ENCODE data around the gene PTGES. TPM values are rescaled to one million over a fixed set of nuclear protein-coding genes. Genes with fewer than 3 reads are reported as not detected.

Gene PTGES
- total and polyA plus RNA-seq, 9 of the 15 experiments (the other 6 are each of a cell fraction or from before 2014, with no cell fraction given): 0.13 TPM; not detected in 8

- TF ChIP-seq PBX2 (CRISPR knock-in tag; IDR thresholded peaks at IDR 0.05; ENCODE audit: low read depth) (no peak), PBX2 (tag; conservative IDR thresholded peaks at IDR 0.05; ENCODE audit: low read depth) (no peak), ARID2 (IDR thresholded peaks at IDR 0.05) (no peak), KDM5B (IDR thresholded peaks at IDR 0.05; ENCODE audit: insufficient replicate concordance, low read depth, low read length) (no peak), CTCF (IDR thresholded peaks at IDR 0.05 in 2 of 3, conservative IDR thresholded peaks at IDR 0.05 in 1 of 3; ENCODE audit: insufficient read depth in 2 of 3, low read depth in 1 of 3, low read length in 3 of 3) (peak; percentile 81 to 93 (median 86)), CBX2 (IDR thresholded peaks at IDR 0.05; ENCODE audit: insufficient read depth, low read length, poor library complexity, severe bottlenecking) (no peak), ZMIZ1 (IDR thresholded peaks at IDR 0.05; ENCODE audit: low read depth in 2 of 2, low read length in 2 of 2) (no peak), RNF219 (CRISPR knock-in tag; IDR thresholded peaks at IDR 0.05) (no peak), SMARCC2 (IDR thresholded peaks at IDR 0.05; ENCODE audit: low read depth) (no peak), KLF1 (tag; IDR thresholded peaks at IDR 0.05) (no peak), ZSCAN29 (IDR thresholded peaks at IDR 0.05) (no peak), ZBTB34 (CRISPR knock-in tag; IDR thresholded peaks at IDR 0.05) (no peak), ELF2 (CRISPR knock-in tag; IDR thresholded peaks at IDR 0.05) (no peak), CEBPG (CRISPR knock-in tag; IDR thresholded peaks at IDR 0.05) (no peak; the same call in none of the 2 replicates), CEBPG (tag; conservative IDR thresholded peaks at IDR 0.05 in 1 of 2, IDR thresholded peaks at IDR 0.05 in 1 of 2) (no peak)
These were observed 31.8 kb downstream of the PTGES start (continued) for GRCh38 chr9:129720865-129721545.
